GM18517 (cell line): ENCODE data around the gene GPI.

Experiments
- ATAC-seq: cut with Tn5 transposase; IDR thresholded peaks from one replicate; pipeline ENCODE4 v1.9.1; 2021; ENCODE audit warnings: mild to moderate bottlenecking, moderate library complexity; ENCODE audit not compliant: unreplicated experiment

GPI gene

DNA sequence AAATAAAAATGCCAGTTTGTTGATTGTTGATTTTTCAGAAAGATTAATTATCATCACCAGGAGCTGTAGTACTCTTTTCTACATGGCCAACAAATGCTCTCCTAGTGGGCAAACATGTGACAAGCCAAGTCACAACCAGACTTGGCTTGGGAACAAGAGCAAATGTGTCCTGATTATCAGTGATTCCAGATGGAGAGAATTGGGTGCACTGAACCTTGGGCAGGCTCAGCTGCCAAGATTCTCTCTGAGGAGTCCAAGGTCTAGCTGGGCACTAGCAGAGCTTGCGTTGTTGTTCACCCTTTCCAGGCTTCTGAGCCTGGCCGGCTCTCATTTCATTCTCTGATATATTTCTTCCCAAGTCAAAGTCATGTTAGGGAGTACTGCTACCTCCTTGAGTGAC is 27.3 kb upstream of the GPI start:
- ATAC-seq: no peak

- ATAC-seq: no peak
Observed at GRCh38 chr19:34341935-34342680, 22.9 kb upstream of the GPI start.

DNA sequence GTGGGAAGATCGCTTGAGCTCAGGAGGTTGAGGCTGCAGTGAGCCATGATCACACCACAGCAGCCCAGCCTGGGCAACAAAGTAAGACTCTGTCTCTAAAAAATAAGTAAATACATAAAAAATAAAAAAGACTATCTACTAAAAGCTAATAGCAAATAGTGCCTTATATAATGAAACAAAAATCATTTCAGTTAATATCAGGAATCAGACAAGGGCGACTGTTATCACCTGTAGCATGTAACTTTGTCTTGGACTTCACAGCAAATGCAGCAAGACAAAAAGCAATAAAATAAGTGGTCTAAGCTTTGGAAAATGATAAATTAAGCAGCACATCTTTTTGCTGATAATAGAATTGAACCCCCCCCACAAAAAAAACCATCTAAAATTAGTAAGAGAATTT is 21.2 kb upstream of the GPI start:
- ATAC-seq: no peak

DNA sequence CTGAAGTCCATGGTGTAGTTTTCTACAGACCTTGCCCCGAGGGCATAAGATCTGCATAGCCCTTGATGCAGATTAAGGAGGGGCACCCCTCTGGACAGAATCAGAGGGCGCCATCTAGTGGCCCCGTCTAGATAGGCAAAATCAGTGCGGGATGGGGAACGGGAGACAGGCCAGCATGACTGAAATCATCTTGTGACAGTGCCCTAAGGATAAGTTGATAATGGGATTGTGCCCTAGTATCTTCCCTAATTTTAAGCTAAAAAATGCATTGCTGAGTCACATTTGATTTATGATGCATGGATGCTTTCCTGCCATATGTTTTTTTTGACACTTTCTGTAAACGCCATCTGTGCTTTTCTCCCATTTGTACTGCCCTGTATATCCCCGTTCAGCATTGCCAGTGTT is 19.0 kb upstream of the GPI start:
- ATAC-seq: no peak

DNA sequence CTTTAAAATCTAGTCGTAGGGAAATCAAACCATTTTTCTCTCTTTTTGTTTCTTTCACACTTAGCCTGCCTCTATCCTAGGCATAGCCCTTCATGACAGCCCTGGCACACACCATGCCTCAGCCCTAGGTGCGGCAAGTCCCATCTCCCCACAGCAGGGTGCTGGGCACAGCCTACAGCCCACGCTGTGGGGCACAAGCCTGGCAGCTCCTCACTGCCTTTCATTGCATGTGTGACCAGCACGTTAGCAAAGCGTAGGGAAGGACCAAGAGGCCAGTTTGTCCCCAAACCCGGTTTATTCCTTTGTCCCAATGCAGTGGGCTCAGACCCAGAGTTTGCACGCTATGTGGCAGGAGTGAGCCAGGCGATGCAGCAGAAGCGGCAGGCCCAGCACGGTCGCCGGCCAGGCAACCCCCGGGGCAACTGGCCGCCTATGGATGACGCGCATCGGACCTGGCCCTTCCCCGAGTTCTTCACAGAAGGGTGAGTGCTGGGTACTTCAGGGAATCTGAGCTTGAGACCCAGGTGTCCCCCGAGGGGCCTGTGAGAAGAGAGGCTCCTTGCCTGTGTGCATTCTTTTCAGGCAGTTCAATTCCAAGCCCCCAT is 17.3 kb upstream of the GPI start:
- ATAC-seq: no peak

DNA sequence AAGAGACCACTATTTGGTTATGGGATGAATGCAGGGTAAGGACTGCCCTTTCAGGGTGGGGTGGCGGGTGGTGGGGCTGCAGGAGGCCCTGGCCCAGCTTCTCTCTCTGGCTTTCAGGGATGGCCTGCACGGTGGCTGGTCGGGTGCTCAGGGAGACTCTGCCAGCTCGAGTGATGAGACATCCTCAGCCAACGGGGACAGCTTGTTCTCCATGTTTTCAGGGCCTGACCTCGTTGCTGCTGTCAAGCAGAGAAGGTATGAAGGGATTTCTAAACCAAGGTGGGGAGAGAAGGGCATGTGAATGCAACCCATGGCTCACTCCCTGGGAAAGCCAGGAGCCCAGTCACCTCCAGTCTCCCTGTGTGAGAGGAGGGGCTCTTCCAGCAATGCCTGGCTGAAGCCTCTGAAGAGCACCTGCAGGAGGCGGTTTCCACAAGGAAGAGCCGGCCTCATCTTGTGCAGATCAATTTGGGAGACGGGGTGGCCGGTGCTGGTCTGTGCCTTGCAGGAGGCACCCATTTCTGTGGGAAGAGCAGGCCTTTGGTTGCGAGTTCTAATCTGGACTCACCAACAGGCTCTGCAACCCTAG is 16.0 kb upstream of the GPI start:
- no peak for ATAC-seq

DNA sequence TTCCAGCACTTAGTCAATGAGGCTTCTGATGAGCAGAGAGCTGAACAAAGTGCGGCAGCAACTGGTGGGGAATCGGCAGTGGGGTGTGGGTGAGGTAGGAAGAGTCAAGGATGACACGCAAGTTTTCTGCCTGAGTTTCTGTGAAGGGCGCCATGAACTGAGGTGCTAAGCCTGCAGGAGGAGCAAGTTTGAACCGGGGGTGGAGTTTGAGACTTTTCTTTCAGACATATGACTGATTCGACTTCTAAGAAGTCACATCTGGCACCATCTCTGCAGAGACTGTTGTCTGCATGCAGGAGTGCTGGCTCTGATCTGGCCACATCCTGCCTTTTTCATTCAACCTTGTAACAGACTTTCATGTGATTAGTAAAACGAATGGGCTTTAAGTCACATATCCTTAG is 14.8 kb upstream of the GPI start:
- ATAC-seq: no peak

DNA sequence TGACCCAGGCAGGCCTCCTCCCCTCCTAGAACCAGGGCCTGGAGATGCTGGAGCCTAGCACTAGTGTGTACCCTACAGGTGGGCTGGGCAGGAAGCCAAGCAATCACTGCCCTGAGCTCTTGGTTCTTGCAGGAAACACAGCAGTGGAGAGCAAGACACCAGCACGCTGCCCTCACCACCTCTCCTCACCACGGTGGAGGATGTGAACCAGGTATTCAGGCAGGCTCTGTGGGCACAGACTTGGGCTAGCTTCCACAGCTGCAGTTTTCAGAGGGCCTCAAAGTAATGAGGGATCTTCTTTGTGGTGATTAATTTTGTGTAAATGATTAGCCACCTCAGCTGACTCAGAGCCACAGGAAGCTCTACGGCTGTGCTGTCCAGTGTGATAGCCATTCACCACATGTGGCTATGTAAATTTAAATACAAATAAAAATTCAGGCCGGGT is 13.6 kb upstream of the GPI start:
- ATAC-seq: no peak

DNA sequence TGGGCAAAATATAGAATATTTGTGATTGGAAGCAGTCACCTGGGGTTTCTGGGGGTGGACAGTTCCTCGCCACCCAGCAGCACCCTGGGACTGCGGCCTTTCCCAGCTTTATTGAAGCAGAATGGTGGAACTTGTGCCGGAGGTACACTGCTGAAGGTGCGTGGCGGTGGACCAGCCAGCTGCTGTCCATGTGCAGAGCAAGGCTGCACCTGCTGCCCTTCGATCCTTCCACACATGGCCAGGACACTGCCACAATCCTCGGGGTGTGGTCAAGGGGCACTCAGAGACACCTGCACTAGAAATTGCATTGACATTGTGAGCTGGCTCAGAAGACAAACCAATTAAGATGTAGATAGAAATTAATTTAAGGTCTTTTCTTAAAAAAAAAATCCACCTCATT is 11.4 kb upstream of the GPI start:
- no peak for ATAC-seq

DNA sequence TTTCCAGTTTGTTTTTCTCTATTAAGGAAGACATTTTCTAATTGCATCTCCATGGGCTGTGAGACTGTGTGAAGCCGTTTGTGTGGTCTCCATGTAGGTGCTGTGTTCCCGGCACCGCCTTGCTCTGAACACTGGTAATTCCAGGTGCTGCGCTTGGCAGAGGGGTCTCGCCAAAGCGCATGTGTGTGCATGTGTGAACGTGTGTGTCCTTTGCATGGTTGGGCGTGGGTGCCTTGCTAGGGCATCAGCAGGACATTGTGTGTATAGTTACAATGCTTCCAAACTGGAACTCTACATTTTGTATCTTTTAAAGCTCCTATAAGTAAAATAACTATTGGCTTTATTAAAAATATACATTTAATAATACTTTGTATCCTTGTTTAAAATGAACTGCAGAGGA is 9.8 kb upstream of the GPI start:
- no peak for ATAC-seq

DNA sequence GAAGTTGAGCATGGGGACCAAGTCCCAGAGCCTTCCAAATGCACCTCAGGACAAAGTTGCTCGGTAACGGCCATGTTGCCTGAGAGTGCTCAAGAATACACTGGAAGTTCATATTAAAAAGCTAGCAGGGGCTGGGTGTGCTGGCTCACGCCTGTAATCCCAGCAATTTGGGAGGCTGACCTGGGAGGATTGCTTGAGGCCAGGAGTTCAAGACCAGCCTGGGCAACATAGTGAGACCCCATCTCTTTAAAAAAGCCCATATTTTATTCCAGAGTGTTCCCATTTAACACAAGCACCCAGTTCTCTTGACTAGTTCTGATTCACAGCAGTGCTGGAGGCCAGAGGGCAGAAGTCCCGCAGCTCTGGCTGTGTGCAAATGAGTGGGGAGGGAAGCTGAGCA is 8.1 kb upstream of the GPI start:
- ATAC-seq: no peak

GRCh38 chr19:34357431-34357830 is 7.6 kb upstream of the GPI start:
- no peak for ATAC-seq

DNA sequence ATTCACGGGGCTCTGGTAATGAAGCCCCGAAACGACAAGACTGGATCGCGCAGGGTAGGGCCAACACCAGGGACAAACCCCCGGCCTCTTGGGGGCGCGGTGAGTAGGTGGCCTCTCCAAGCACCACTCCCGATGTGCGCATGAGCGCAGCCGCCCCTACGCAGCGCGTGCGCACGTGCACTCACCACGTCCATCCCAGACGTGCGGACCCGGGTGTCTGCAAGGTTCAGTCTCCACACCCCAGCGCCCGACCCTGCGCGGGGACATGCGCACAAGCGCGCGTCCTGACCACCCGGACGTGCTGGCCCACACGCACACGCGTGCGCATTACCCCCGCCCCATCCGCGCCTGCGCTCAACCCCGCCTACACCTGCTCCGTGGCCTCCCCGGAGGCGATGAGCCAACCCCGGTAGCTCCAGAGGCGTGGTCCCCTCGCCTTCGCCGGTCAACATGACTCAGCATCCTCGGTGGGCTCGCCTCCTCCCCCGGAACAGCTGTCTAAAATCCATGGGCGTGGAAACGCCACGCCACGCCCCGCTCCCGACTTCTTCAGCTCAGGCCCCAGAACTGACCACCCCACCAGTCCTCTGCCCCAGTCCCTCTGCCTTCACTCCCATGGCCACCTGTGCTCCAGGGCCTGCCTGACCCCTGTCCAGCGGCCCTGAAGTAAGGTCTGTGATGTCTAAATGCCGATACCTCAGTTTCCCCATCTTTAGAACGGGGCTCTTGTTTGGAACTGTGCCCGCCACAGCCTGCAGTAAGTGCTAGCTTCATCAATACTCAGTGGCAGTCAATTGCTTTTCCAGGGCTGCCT is 5.6 kb upstream of the GPI start:
- peak; percentile 86 for ATAC-seq

DNA sequence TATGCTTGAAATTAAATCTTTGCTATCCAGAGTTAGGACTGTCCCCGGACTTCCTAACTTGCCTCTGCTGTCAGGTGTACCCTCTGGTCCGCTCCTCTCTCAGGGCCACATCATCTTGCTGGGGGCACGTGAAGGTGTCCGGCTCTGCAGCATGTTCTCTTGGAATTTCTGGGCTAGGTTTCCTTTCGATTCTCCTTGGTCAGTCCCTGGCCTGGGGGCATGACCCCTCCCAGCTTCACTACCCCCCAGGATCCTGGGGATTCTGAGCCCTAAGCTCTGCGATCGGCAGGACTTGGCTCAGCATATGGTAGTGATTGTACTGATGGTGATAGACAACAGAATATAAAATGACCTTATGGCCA is 5.1 kb upstream of the GPI start:
- no peak for ATAC-seq

DNA sequence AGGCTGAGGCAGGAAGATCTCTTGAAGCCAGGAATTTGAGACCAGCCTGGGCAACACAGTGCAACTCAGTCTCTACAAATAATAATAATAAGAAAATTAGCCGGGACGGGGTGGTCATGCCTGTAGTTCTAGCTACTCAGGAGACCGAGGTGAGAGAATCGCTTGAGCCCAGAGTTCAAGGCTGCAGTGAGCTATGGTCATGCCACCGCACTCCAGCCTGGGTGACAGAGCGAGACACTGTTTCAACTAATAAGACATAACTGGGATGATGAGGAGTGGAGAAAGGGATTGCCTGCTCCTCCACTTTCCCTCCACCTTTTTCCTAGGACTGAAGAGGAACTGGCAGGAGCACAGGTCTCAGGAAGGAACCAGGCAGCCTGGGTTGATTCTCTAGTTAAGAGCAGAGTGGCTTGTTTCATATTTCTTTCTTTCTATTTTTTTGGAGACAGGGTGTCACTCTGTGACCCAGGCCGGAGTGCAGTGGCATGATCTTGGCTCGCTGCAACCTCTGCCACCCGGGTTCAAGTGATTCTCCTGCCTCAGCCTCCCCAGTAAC is 4.6 kb upstream of the GPI start:
- no peak for ATAC-seq

- no peak for ATAC-seq
Observed at GRCh38 chr19:34362679-34363069, 2.3 kb upstream of the GPI start.

DNA sequence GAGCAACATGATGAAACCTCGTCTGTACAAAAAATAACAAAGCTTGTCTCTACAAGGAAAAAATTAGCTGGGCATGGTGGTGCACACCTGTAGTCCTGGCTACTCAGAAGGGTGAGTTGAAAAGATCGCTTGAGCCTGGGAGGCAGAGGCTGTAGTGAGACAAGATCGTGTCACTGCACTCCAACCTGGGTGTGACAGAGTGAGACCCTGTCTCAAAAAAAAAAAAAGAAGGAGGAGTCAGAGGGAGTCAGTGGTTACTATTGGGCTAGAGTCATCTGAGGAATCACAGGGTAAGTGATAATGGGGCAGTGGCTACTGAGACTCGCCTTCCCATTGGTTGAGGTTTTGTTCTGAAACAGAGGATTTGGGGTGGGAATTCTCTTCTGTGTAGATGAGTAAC is 1.9 kb upstream of the GPI start:
- no peak for ATAC-seq

DNA sequence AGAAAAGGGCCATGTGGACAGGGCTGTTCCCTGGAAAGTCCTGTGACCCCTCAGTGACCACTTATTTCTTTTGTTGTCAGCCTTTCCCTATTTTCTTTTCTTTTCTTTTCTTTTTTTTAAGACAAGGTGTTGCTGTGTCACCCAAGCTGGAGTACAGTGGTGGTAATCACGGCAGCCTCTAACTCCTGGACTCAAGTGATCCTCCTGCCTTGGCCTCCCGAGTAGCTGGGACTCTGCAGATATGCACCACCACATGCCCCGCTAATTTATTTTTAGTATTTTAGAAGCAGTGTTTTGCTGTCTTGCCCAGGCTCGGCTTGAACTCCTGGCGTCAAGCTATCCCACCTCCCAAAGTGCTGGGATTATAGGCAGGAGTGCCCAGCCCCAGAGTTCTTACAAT is 1.1 kb upstream of the GPI start:
- no peak for ATAC-seq

- ATAC-seq: no peak
Observed at GRCh38 chr19:34364462-34364829, 550 bp upstream of the GPI start.

GRCh38 chr19:34365463-34366401 is 736 bp downstream of the GPI start:
- no peak for ATAC-seq
